CD14-positive monocyte (primary cell): ENCODE measurements around the gene SYNDIG1L. TPM values are rescaled to one million over a fixed set of nuclear protein-coding genes. Genes with fewer than 3 reads are reported as not detected.

Experiments used
- DNase-seq, 3 donors: peaks; one replicate each; pipeline ENCODE4 v3.0.0-alpha.2; 2011 to 2022
- H2AFZ ChIP-seq: 2 replicates; pipeline ENCODE4 v1.6.0; 2012; ENCODE audit warnings: mild to moderate bottlenecking, low read depth, low read length, inconsistent platforms; ENCODE audit not compliant: insufficient read depth, poor library complexity, severe bottlenecking
- H3K27ac ChIP-seq, 2 donors: 1 replicate in 1 of 2; 2 replicates in 1 of 2; pipeline ENCODE4 v1.5.1; 2012 to 2013; ENCODE audit warnings: low read length in 2 of 2, control low read depth in 1 of 2, inconsistent platforms in 1 of 2, low read depth in 1 of 2, mild to moderate bottlenecking in 1 of 2
- H3K27me3 ChIP-seq, 2 donors: one replicate each; pipeline versions ENCODE4 v1.6.0 to v1.6.1; 2011 to 2013; ENCODE audit warnings: low read length in 2 of 2; ENCODE audit not compliant: control insufficient read depth in 2 of 2, insufficient read depth in 2 of 2
- H3K36me3 ChIP-seq, 2 donors: replicated peaks in 1 of 2; 1 replicate in 1 of 2; 2 replicates in 1 of 2; pipeline versions ENCODE4 v1.5.1 to v1.6.1; 2012 to 2013; ENCODE audit warnings: low read length in 2 of 2, control low read depth in 1 of 2, inconsistent platforms in 1 of 2, mild to moderate bottlenecking in 1 of 2; ENCODE audit not compliant: insufficient read depth in 2 of 2, control insufficient read depth in 1 of 2
- H3K4me1 ChIP-seq, 2 donors: 1 replicate in 1 of 2; 2 replicates in 1 of 2; pipeline versions ENCODE4 v1.5.1 to v1.6.1; 2012 to 2013; ENCODE audit warnings: low read length in 2 of 2, control low read depth in 1 of 2, inconsistent platforms in 1 of 2, mild to moderate bottlenecking in 1 of 2, moderate library complexity in 1 of 2; ENCODE audit not compliant: insufficient read depth in 2 of 2, control insufficient read depth in 1 of 2
- H3K4me2 ChIP-seq: replicated peaks from 2 replicates; pipeline ENCODE3; 2012; ENCODE audit warnings: low read length, moderate library complexity, mild to moderate bottlenecking; ENCODE audit not compliant: poor library complexity, severe bottlenecking; ENCODE audit errors: extremely low read depth
- H3K4me3 ChIP-seq, 3 experiments: fragments of 200-600 bp in 1 of 3; sonication (generic) in 1 of 3; replicated peaks in 1 of 3; 1 replicate in 2 of 3; 2 replicates in 1 of 3; pipeline ENCODE4 v1.5.1; 2011 to 2013; ENCODE audit warnings: low read length in 3 of 3, mild to moderate bottlenecking in 3 of 3, control low read depth in 2 of 3, low read depth in 2 of 3, inconsistent platforms in 1 of 3, moderate library complexity in 1 of 3
- H3K79me2 ChIP-seq: 2 replicates; pipeline ENCODE4 v1.6.0; 2012; ENCODE audit warnings: mild to moderate bottlenecking, control low read depth, inconsistent platforms, low read length, moderate library complexity; ENCODE audit not compliant: insufficient read depth
- H3K9ac ChIP-seq: 2 replicates; pipeline ENCODE4 v1.6.0; 2017; ENCODE audit warnings: low read length, mild to moderate bottlenecking; ENCODE audit not compliant: insufficient read depth, poor library complexity, severe bottlenecking
- H3K9me3 ChIP-seq, 2 donors: replicated peaks in 1 of 2; 1 replicate in 1 of 2; 2 replicates in 1 of 2; pipeline versions ENCODE4 v1.5.1 to v1.6.1; 2012 to 2013; ENCODE audit warnings: low read length in 2 of 2, control low read depth in 1 of 2; ENCODE audit not compliant: control insufficient read depth in 1 of 2, insufficient read depth in 1 of 2
- H4K20me1 ChIP-seq: 2 replicates; pipeline ENCODE4 v1.6.0; 2012; ENCODE audit warnings: mild to moderate bottlenecking, low read length, control low read depth, moderate library complexity; ENCODE audit not compliant: insufficient read depth
- H3K27ac Mint-ChIP-seq, 7 donors: one replicate each; pipeline ENCODE4 v1.8.0; 2020; ENCODE audit warnings: mild to moderate bottlenecking in 7 of 7, mixed read lengths in 7 of 7, moderate library complexity in 6 of 7, inconsistent platforms in 2 of 7
- H3K27me3 Mint-ChIP-seq, 3 donors: one replicate each; pipeline ENCODE4 v1.8.0; 2021 to 2022; ENCODE audit warnings: low read depth in 3 of 3, mild to moderate bottlenecking in 3 of 3, mixed read lengths in 3 of 3, moderate library complexity in 3 of 3, inconsistent platforms in 1 of 3
- H3K36me3 Mint-ChIP-seq, 2 donors: one replicate each; pipeline ENCODE4 v1.8.0; 2020; ENCODE audit warnings: mixed read lengths in 2 of 2, inconsistent platforms in 1 of 2, mild to moderate bottlenecking in 1 of 2
- H3K4me1 Mint-ChIP-seq: one replicate; pipeline ENCODE4 v1.8.0; 2020; ENCODE audit warnings: mild to moderate bottlenecking, mixed read lengths
- H3K4me3 Mint-ChIP-seq, 2 donors: one replicate each; pipeline ENCODE4 v1.8.0; 2020; ENCODE audit warnings: mild to moderate bottlenecking in 2 of 2, mixed read lengths in 2 of 2, moderate library complexity in 1 of 2
- H3K9me3 Mint-ChIP-seq, 7 donors: one replicate each; pipeline ENCODE4 v1.8.0; 2020 to 2022; ENCODE audit warnings: mixed read lengths in 7 of 7, mild to moderate bottlenecking in 6 of 7, moderate library complexity in 6 of 7, inconsistent platforms in 2 of 7
- WGBS: methylation state at CpG from one replicate; pipeline ENCODE4 v1.1.5; 2013; ENCODE audit warnings: missing lambda C conversion rate; ENCODE audit not compliant: insufficient coverage; 5-methylcytosine and 5-hydroxymethylcytosine counted together
- intact Hi-C, 2 donors: fragments of 100-400 bp; cut with micrococcal nuclease; formaldehyde crosslinking; loops; one replicate each; pipeline versions ENCODE4 v1.15.0 to v1.15.1; 2023
- polyA plus RNA-seq, 3 donors: library from polyadenylated mRNA; depleted of rRNA in 1 of 3; unstranded in 2 of 3; stranded (reverse) in 1 of 3; fragments of 300-500 nt in 2 of 3; fragments of >200 nt in 1 of 3; fragmentation: Illumina TruSeq in 2 of 3; gene quantifications; 1 replicate in 2 of 3; 2 replicates in 1 of 3; pipeline ENCODE4 v1.2.3, GENCODE V29; 2012 to 2021
- TF ChIP-seq, protein P1 (sequence below): fragments of 200-600 bp; IDR thresholded peaks from one replicate; pipeline ENCODE4 v1.8.0; 2022; ENCODE audit warnings: antibody characterized with exemption, mild to moderate bottlenecking

Gene SYNDIG1L
- polyA plus RNA-seq, 3 donors: not detected

DNA sequence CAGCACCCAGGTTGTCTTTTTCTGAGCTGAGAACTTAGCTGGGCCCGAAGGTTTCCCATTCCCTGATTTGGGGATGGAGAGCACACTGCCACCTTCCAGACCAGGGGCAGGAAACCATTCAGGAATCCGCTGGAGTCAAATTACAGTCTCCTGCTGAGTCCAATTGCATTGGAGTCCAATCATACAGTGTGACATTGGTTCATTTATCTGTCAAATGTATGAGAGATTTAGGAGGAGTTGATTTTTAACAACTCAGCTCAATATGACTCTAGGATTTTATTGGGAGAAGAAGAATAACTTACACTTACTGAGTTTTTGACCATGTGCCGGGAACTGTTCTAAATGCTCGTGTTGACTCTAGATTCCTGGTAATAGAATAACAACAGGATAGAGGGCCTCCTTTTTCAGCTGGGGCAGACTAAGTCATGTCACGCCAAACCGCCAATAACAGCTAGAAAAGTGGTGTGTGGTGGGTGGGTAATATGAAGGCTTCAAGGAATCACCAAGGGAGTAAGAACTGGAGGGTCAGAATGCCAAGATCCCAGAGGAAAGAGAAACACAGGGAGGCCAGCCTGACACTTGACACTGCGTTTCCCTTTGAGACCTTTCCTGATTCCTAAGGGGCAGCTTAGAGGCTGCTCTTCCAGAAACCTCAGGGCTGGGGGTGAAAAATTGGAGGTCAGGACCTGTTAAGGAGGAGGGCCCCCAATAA, 11.5 kb downstream of the SYNDIG1L start:
- no peak overlapping the region for H3K4me2 ChIP-seq
- H3K27me3 Mint-ChIP-seq: peaks cover 9 to 22% (median 18%) of the 10 kb centered on the region in 3 donors
- no peak overlapping the region for H2AFZ ChIP-seq
- intact Hi-C loops: no loop called here
- no peaks in the 10 kb centered on the region for H3K36me3 Mint-ChIP-seq
- H3K27me3 ChIP-seq: peaks cover 2 to 4% of the 10 kb centered on the region in 2 donors
- DNase-seq: no peak
- no peak overlapping the region for H3K27ac ChIP-seq
- H3K4me1 Mint-ChIP-seq: no peaks in the 10 kb centered on the region
- H3K4me3 ChIP-seq: no peak overlapping the region
- H3K36me3 ChIP-seq: no peaks in the 10 kb centered on the region
- H3K9me3 Mint-ChIP-seq: no peaks in the 10 kb centered on the region
- H4K20me1 ChIP-seq: no peaks in the 10 kb centered on the region
- 90% methylated on average over 3 of the region's 7 CpGs for WGBS
- no peaks in the 10 kb centered on the region for H3K79me2 ChIP-seq
- TF ChIP-seq, protein P1, sequence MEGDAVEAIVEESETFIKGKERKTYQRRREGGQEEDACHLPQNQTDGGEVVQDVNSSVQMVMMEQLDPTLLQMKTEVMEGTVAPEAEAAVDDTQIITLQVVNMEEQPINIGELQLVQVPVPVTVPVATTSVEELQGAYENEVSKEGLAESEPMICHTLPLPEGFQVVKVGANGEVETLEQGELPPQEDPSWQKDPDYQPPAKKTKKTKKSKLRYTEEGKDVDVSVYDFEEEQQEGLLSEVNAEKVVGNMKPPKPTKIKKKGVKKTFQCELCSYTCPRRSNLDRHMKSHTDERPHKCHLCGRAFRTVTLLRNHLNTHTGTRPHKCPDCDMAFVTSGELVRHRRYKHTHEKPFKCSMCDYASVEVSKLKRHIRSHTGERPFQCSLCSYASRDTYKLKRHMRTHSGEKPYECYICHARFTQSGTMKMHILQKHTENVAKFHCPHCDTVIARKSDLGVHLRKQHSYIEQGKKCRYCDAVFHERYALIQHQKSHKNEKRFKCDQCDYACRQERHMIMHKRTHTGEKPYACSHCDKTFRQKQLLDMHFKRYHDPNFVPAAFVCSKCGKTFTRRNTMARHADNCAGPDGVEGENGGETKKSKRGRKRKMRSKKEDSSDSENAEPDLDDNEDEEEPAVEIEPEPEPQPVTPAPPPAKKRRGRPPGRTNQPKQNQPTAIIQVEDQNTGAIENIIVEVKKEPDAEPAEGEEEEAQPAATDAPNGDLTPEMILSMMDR: no peak
- no peak overlapping the region for H3K4me3 Mint-ChIP-seq
- H3K9ac ChIP-seq: no peak overlapping the region
- peak overlapping the region in 1 of 7 donors; percentile 30 for H3K27ac Mint-ChIP-seq
- H3K4me1 ChIP-seq: no peaks in the 10 kb centered on the region
- no peaks in the 10 kb centered on the region for H3K9me3 ChIP-seq

DNA sequence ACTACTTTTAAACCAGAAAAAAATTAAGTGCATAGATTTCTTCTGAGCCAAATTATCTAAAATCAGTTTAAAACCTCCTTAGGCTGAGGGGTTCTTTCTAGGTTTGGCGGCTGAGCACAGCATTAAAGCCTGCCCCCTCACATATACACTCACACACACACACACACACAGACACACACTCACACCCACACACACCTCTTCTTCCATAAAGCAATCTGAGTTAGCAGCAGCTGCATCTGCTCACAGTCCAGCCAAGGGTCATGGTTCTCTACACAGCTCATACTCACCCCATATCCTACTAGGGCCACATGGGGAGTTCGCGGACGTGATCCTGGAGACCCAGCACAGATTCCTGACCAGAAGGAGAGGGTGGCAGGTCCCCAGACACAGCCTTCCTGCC, 12.4 kb downstream of the SYNDIG1L start:
- TF ChIP-seq, protein P1: no peak
- Histone ChIP-seq H3K9me3 (no peaks in the 10 kb centered on the region), H4K20me1 (no peaks in the 10 kb centered on the region), H3K4me3 (no peak overlapping the region), H3K4me1 (no peaks in the 10 kb centered on the region), H3K27me3 (peaks cover 2 to 4% of the 10 kb centered on the region in 2 donors), H3K27ac (no peak overlapping the region), H3K36me3 (no peaks in the 10 kb centered on the region), H2AFZ (no peak overlapping the region), H3K9ac (no peak overlapping the region), H3K79me2 (no peaks in the 10 kb centered on the region), H3K4me2 (no peak overlapping the region)
- Mint-ChIP-seq H3K36me3 (no peaks in the 10 kb centered on the region), H3K27ac (no peak overlapping the region), H3K9me3 (no peaks in the 10 kb centered on the region), H3K4me1 (no peaks in the 10 kb centered on the region), H3K4me3 (no peak overlapping the region), H3K27me3 (peaks cover 10 to 22% (median 19%) of the 10 kb centered on the region in 3 donors)
- WGBS: 92% methylated on average over 4 of the region's 4 CpGs
- intact Hi-C loops: no loop called here
- no peak for DNase-seq
